NCI-H446 (cell line): ENCODE measurements around the gene SAP30.

Source experiments
- DNase-seq, 2 experiments: peaks; one replicate each; lab custom pipeline; 2025; lab: John Stamatoyannopoulos, UW

The SAP30 gene

GRCh38 chr4:173367285-173367684 lies 3.5 kb upstream of the SAP30 start:
- DNase-seq: no peak

GRCh38 chr4:173367946-173368345 lies 2.8 kb upstream of the SAP30 start:
- no peak for DNase-seq

- no peak for DNase-seq
Measured at GRCh38 chr4:173370130-173370476, 651 bp upstream of the SAP30 start.

- peak; percentile 55 to 58 for DNase-seq
Measured at GRCh38 chr4:173371292-173372192, 788 bp downstream of the SAP30 start.

- no peak for DNase-seq
Measured at GRCh38 chr4:173374588-173374987, 3.8 kb downstream of the SAP30 start.

- DNase-seq: no peak
Measured at GRCh38 chr4:173379929-173380328, 9.2 kb downstream of the SAP30 start.

- no peak for DNase-seq
Measured at GRCh38 chr4:173380987-173381386, 10.2 kb downstream of the SAP30 start.

- DNase-seq: no peak
Measured at GRCh38 chr4:173381610-173382009, 10.9 kb downstream of the SAP30 start.

- no peak for DNase-seq
Measured at GRCh38 chr4:173382349-173382748, 11.6 kb downstream of the SAP30 start.

GRCh38 chr4:173386751-173387150 lies 16.0 kb downstream of the SAP30 start:
- no peak for DNase-seq

- DNase-seq: no peak
Measured at GRCh38 chr4:173391701-173392100, 20.9 kb downstream of the SAP30 start.

GRCh38 chr4:173397604-173398003 lies 26.9 kb downstream of the SAP30 start:
- DNase-seq: no peak

GRCh38 chr4:173398220-173398619 lies 27.5 kb downstream of the SAP30 start:
- no peak for DNase-seq

- DNase-seq: no peak
Measured at GRCh38 chr4:173398779-173399415, 28.1 kb downstream of the SAP30 start, which contains the start of gene SCRG1. Gene SCRG1, minus strand, starts transcription at chr4:173399116. Its CDS starts 7,702 bp downstream, at chr4:173391414.

GRCh38 chr4:173401063-173401462 lies 30.3 kb downstream of the SAP30 start:
- no peak for DNase-seq

GRCh38 chr4:173403051-173403450 lies 32.3 kb downstream of the SAP30 start:
- no peak for DNase-seq

- DNase-seq: no peak
Measured at GRCh38 chr4:173404296-173404865, 33.6 kb downstream of the SAP30 start.

GRCh38 chr4:173405840-173406606 lies 35.3 kb downstream of the SAP30 start:
- DNase-seq: no peak

GRCh38 chr4:173410079-173410478 lies 39.3 kb downstream of the SAP30 start:
- no peak for DNase-seq

- DNase-seq: no peak
Measured at GRCh38 chr4:173411106-173411693, 40.4 kb downstream of the SAP30 start.

GRCh38 chr4:173413036-173413435 lies 42.3 kb downstream of the SAP30 start:
- DNase-seq: no peak

GRCh38 chr4:173414456-173414855 lies 43.7 kb downstream of the SAP30 start:
- DNase-seq: no peak
